ENCODE results near the gene COL13A1. TPM values are rescaled to one million over a fixed set of nuclear protein-coding genes. Genes with fewer than 3 reads are reported as not detected.

Gene COL13A1
- total RNA-seq, 1 donor from 2014 or later: 9.2 TPM

GRCh38 chr10:69892816-69893215 lies 91.1 kb downstream of the COL13A1 start:
- H3K4me3 ChIP-seq: no peak overlapping the region
- intact Hi-C loops (cut with DNase I): no loop called here
- no peak for ATAC-seq
- no peak overlapping the region for H3K27ac ChIP-seq
- no peak for TF ChIP-seq CTCF (IDR thresholded peaks at IDR 0.05)
- H3K36me3 ChIP-seq: no peaks in the 10 kb centered on the region
- no peak for DNase-seq
- no peaks in the 10 kb centered on the region for H3K27me3 ChIP-seq (ENCODE audit: low read depth)
- no peaks in the 10 kb centered on the region for H3K9me3 ChIP-seq
- no peaks in the 10 kb centered on the region for H3K4me1 ChIP-seq

GRCh38 chr10:69893271-69893900 lies 91.7 kb downstream of the COL13A1 start:
- H3K4me1 ChIP-seq: no peaks in the 10 kb centered on the region
- H3K9me3 ChIP-seq: no peaks in the 10 kb centered on the region
- no peak for TF ChIP-seq CTCF (IDR thresholded peaks at IDR 0.05)
- no peak for ATAC-seq
- H3K4me3 ChIP-seq: no peak overlapping the region
- H3K27me3 ChIP-seq (ENCODE audit: low read depth): no peaks in the 10 kb centered on the region
- no peak for DNase-seq
- intact Hi-C loops (cut with DNase I): no loop called here
- no peaks in the 10 kb centered on the region for H3K36me3 ChIP-seq
- no peak overlapping the region for H3K27ac ChIP-seq

- Histone ChIP-seq H3K4me1 (no peaks in the 10 kb centered on the region), H3K36me3 (no peaks in the 10 kb centered on the region), H3K9me3 (no peaks in the 10 kb centered on the region), H3K27ac (no peak overlapping the region), H3K27me3 (ENCODE audit: low read depth) (no peaks in the 10 kb centered on the region), H3K4me3 (no peak overlapping the region)
- DNase-seq (no peak), ATAC-seq (no peak)
- no peak for TF ChIP-seq CTCF (IDR thresholded peaks at IDR 0.05)
- intact Hi-C loops (cut with DNase I): no loop called here
These were observed 92.5 kb downstream of the COL13A1 start for GRCh38 chr10:69894156-69894555.

GRCh38 chr10:69895759-69896158 lies 94.1 kb downstream of the COL13A1 start:
- ATAC-seq: no peak
- no peak overlapping the region for H3K4me3 ChIP-seq
- no peaks in the 10 kb centered on the region for H3K36me3 ChIP-seq
- TF ChIP-seq CTCF (IDR thresholded peaks at IDR 0.05): no peak
- intact Hi-C loops (cut with DNase I): no loop called here
- H3K4me1 ChIP-seq: no peaks in the 10 kb centered on the region
- no peaks in the 10 kb centered on the region for H3K27me3 ChIP-seq (ENCODE audit: low read depth)
- no peak overlapping the region for H3K27ac ChIP-seq
- no peak for DNase-seq
- H3K9me3 ChIP-seq: no peaks in the 10 kb centered on the region

GRCh38 chr10:69896606-69897231 lies 95.0 kb downstream of the COL13A1 start:
- H3K27me3 ChIP-seq (ENCODE audit: low read depth): no peaks in the 10 kb centered on the region
- ATAC-seq: no peak
- no peak for TF ChIP-seq CTCF (IDR thresholded peaks at IDR 0.05)
- H3K27ac ChIP-seq: no peak overlapping the region
- no peaks in the 10 kb centered on the region for H3K4me1 ChIP-seq
- intact Hi-C loops (cut with DNase I): no loop called here
- H3K9me3 ChIP-seq: no peaks in the 10 kb centered on the region
- no peaks in the 10 kb centered on the region for H3K36me3 ChIP-seq
- no peak for DNase-seq
- no peak overlapping the region for H3K4me3 ChIP-seq
